Esophagus muscularis mucosa (tissue), 4 donors: ENCODE results near the gene CXCL5. TPM values are rescaled to one million over a fixed set of nuclear protein-coding genes. Genes with fewer than 3 reads are reported as not detected.

ENCODE experiments used
- DNase-seq: peaks from one replicate; pipeline ENCODE4 v3.0.0-alpha.2; 2017; ENCODE audit errors: extremely low spot score
- H3K27ac ChIP-seq, 4 donors: fragments of 200-600 bp; sonication (generic); replicated peaks in 1 of 4; 1 replicate in 3 of 4; 2 replicates in 1 of 4; pipeline ENCODE4 v1.5.1; 2016 to 2019; ENCODE audit warnings: mild to moderate bottlenecking in 1 of 4
- H3K27me3 ChIP-seq, 4 donors: fragments of 200-600 bp; sonication (generic); one replicate each; pipeline versions ENCODE4 v1.5.1 to v1.6.0; 2016 to 2019
- H3K36me3 ChIP-seq, 4 donors: fragments of 200-600 bp; sonication (generic); one replicate each; pipeline ENCODE4 v1.5.1; 2016 to 2019
- H3K4me1 ChIP-seq, 4 donors: fragments of 200-600 bp; sonication (generic); one replicate each; pipeline ENCODE4 v1.5.1; 2016 to 2019
- H3K4me3 ChIP-seq, 4 donors: fragments of 200-600 bp; sonication (generic); 1 replicate in 2 of 4; 2 replicates in 2 of 4; pipeline ENCODE4 v1.5.1; 2016 to 2019; ENCODE audit warnings: mild to moderate bottlenecking in 4 of 4, moderate library complexity in 1 of 4
- H3K9me3 ChIP-seq, 4 donors: fragments of 200-600 bp; sonication (generic); 1 replicate in 3 of 4; 2 replicates in 1 of 4; pipeline ENCODE4 v1.5.1; 2016 to 2019
- EP300 ChIP-seq: sonication (generic); formaldehyde crosslinking; IDR thresholded peaks from one replicate; pipeline ENCODE4 v1.6.1; 2017; ENCODE audit warnings: antibody characterized with exemption
- POLR2A ChIP-seq: fragments of 450-650 bp; IDR thresholded peaks from one replicate; pipeline ENCODE4 v1.6.1; 2017; ENCODE audit warnings: antibody characterized with exemption, moderate library complexity, mild to moderate bottlenecking, low read depth
- POLR2AphosphoS5 ChIP-seq, 2 donors: sonication (generic); formaldehyde crosslinking; IDR thresholded peaks; one replicate each; pipeline ENCODE4 v1.6.1; 2017; ENCODE audit warnings: antibody characterized with exemption in 2 of 2
- WGBS: methylation state at CpG from one replicate; pipeline ENCODE4 v1.1.5; 2018; 5-methylcytosine and 5-hydroxymethylcytosine counted together
- intact Hi-C: fragments of 100-400 bp; cut with DNase I; formaldehyde crosslinking; loops from one replicate; pipeline ENCODE4 v1.15.1; 2023
- total RNA-seq, 4 donors: library from RNA; depleted of rRNA; stranded (reverse); fragments of >200 nt; gene quantifications; one replicate each; pipeline versions ENCODE4 v1.1.0 to v1.2.1, GENCODE V29; 2016
- TF ChIP-seq, protein P1 (sequence below), 3 experiments: fragments of 200-600 bp in 2 of 3; fragments of 450-650 bp in 1 of 3; sonication (generic) in 2 of 3; IDR thresholded peaks; one replicate each; pipeline ENCODE4 v1.5.1; 2017 to 2019; ENCODE audit warnings: antibody characterized with exemption in 3 of 3, mild to moderate bottlenecking in 2 of 3, moderate library complexity in 1 of 3

The CXCL5 gene
- total RNA-seq, 4 donors from 2014 or later, result 0.17 TPM; not detected in 3

DNA sequence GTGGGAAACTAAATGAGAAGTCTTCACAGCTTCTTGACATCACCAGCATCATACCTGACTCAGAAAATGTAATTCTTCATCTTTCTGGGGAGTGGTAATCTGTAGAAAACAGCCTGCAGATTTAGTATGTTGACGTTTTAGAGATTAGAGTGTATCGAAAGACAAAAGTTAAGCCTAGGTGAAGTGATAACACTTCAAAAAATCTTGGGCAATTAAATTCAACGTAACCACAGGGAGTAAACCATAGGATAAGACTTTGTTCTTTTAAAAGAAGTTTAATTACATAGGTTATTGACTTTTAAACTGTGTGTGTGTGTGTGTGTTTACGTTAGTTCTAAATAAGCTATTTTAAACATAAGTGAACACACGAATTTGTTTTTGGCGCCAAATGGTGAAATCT, 1.8 kb upstream of the CXCL5 start:
- H3K4me3 ChIP-seq, result no peak overlapping the region
- H3K9me3 ChIP-seq, result no peaks in the 10 kb centered on the region
- TF ChIP-seq, protein P1, sequence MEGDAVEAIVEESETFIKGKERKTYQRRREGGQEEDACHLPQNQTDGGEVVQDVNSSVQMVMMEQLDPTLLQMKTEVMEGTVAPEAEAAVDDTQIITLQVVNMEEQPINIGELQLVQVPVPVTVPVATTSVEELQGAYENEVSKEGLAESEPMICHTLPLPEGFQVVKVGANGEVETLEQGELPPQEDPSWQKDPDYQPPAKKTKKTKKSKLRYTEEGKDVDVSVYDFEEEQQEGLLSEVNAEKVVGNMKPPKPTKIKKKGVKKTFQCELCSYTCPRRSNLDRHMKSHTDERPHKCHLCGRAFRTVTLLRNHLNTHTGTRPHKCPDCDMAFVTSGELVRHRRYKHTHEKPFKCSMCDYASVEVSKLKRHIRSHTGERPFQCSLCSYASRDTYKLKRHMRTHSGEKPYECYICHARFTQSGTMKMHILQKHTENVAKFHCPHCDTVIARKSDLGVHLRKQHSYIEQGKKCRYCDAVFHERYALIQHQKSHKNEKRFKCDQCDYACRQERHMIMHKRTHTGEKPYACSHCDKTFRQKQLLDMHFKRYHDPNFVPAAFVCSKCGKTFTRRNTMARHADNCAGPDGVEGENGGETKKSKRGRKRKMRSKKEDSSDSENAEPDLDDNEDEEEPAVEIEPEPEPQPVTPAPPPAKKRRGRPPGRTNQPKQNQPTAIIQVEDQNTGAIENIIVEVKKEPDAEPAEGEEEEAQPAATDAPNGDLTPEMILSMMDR (IDR thresholded peaks at IDR 0.05), result no peak
- no peak for TF ChIP-seq EP300
- TF ChIP-seq POLR2AphosphoS5 (IDR thresholded peaks at IDR 0.05), result no peak
- no peak for TF ChIP-seq POLR2A
- H3K4me1 ChIP-seq, result peaks cover 0 to 10% (median 8%) of the 10 kb centered on the region in 4 donors
- DNase-seq, result no peak
- WGBS, result 88% methylated on average over 6 of the region's 6 CpGs
- peaks cover 0 to 23% (median 0%) of the 10 kb centered on the region in 4 donors for H3K27me3 ChIP-seq
- intact Hi-C loops, result no loop called here
- H3K27ac ChIP-seq, result no peak overlapping the region
- H3K36me3 ChIP-seq, result no peaks in the 10 kb centered on the region

DNA sequence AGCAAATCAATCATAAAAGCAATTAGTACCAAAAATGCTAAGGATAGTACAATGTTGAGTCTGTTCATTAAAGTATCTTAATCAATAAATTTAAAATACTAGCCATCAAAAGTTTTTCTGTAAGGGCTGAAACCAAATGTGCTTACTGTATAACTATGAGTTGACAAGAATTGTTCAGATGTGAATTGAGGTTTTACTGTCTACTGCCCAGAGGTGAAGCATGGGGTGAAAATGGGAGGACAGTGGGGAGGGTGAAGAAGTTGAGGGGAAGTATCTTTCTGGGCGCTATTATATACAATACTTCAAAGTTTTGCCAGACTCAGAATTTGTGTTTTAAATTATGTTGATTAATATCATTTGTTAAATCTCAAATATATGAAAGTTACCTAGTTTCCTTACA, 6.4 kb downstream of the CXCL5 start:
- no peaks in the 10 kb centered on the region for H3K36me3 ChIP-seq
- H3K4me3 ChIP-seq, result no peak overlapping the region
- 0% methylated on average over 1 of the region's 1 CpG for WGBS
- no peaks in the 10 kb centered on the region for H3K4me1 ChIP-seq
- intact Hi-C loops, result no loop called here
- TF ChIP-seq POLR2A (no peak), POLR2AphosphoS5 (IDR thresholded peaks at IDR 0.05) (no peak)
- no peak overlapping the region for H3K27ac ChIP-seq
- no peak for DNase-seq
- no peaks in the 10 kb centered on the region for H3K9me3 ChIP-seq
- H3K27me3 ChIP-seq, result peaks cover 0 to 8% (median 0%) of the 10 kb centered on the region in 4 donors

- H3K36me3 ChIP-seq, result no peaks in the 10 kb centered on the region
- H3K9me3 ChIP-seq, result no peaks in the 10 kb centered on the region
- peaks cover 0 to 8% (median 0%) of the 10 kb centered on the region in 4 donors for H3K27me3 ChIP-seq
- no peaks in the 10 kb centered on the region for H3K4me1 ChIP-seq
- DNase-seq, result no peak
- TF ChIP-seq POLR2AphosphoS5 (IDR thresholded peaks at IDR 0.05) (no peak), POLR2A (no peak), EP300 (no peak)
- TF ChIP-seq, protein P1 (IDR thresholded peaks at IDR 0.05), result no peak
- intact Hi-C loops, result no loop called here
- H3K4me3 ChIP-seq, result no peak overlapping the region
- no peak overlapping the region for H3K27ac ChIP-seq
- 86% methylated on average over 1 of the region's 1 CpG for WGBS
These were observed 6.8 kb downstream of the CXCL5 start for GRCh38 chr4:73991742-73992000.

DNA sequence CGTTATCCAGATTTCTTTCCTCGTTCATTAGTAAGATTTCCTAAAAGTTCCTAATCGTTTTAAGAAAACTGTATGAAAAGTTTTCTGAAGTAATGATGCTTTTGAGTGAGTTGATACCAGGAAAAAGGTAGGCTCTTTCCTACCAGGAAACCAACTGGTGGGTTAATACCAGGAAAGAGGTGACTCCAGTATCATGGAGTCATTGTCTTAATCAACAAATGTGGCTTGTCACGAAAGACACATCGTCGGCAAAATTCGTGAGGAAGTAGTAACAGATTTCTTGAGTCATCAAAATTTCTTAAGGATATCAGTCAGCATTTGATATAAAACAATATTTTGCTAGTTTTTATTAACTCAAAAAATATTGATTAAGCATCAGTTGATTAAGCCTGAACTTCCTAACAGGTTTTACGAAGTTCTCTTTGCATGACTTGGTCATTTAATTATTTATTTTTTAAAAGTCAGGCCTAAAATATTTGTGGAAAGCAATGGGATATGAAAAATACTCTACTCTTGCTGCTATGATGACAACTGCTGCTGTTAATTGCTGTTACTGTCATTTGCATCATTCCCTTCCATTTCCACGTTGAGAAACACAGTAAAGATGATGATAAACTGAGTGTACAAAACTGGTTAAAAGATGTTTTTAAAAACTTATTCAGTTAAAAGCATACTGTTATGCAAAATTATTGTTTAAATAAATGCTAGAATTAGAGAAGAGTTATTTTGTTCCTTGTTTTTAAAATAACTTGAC, 7.3 kb downstream of the CXCL5 start:
- 83% methylated on average over 9 of the region's 9 CpGs for WGBS
- H3K4me1 ChIP-seq, result no peaks in the 10 kb centered on the region
- intact Hi-C loops, result no loop called here
- H3K27me3 ChIP-seq, result peaks cover 0 to 5% (median 0%) of the 10 kb centered on the region in 4 donors
- DNase-seq, result no peak
- TF ChIP-seq, protein P1 (IDR thresholded peaks at IDR 0.05), result no peak
- no peak for TF ChIP-seq POLR2AphosphoS5 (IDR thresholded peaks at IDR 0.05)
- no peak for TF ChIP-seq POLR2A
- no peak for TF ChIP-seq EP300
- no peak overlapping the region for H3K27ac ChIP-seq
- H3K4me3 ChIP-seq, result no peak overlapping the region
- no peaks in the 10 kb centered on the region for H3K36me3 ChIP-seq
- no peaks in the 10 kb centered on the region for H3K9me3 ChIP-seq

DNA sequence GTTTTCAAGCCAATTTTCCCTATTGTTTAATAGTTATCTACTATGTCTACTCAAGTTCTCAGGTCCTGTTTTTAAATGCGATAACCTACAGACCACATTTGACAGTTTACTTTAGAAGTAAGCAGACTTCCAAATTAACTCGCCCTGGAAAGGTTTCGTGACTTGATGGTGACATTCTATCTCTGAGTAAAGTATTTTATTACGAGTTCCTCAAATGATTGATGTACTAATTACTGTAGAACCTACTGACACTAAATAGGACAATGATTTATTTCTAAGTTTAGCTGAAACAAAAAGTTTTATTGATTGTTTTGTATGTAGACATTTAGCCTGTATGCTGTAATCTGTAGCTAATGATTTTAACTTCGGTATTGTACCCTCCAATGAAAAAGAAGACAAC, 8.5 kb downstream of the CXCL5 start:
- peaks cover 0 to 7% (median 0%) of the 10 kb centered on the region in 4 donors for H3K27me3 ChIP-seq
- no peak for DNase-seq
- H3K36me3 ChIP-seq, result no peaks in the 10 kb centered on the region
- no peaks in the 10 kb centered on the region for H3K9me3 ChIP-seq
- H3K4me3 ChIP-seq, result no peak overlapping the region
- TF ChIP-seq EP300 (no peak), POLR2A (no peak), POLR2AphosphoS5 (IDR thresholded peaks at IDR 0.05) (no peak)
- TF ChIP-seq, protein P1 (IDR thresholded peaks at IDR 0.05), result no peak
- intact Hi-C loops, result no loop called here
- H3K27ac ChIP-seq, result no peak overlapping the region
- whole genome bisulfite sequencing, result 60% methylated on average over 5 of the region's 5 CpGs
- no peaks in the 10 kb centered on the region for H3K4me1 ChIP-seq
